IMR-90 (cell line): ENCODE results near the gene ADD2. TPM values are rescaled to one million over a fixed set of nuclear protein-coding genes. Genes with fewer than 3 reads are reported as not detected.

Source experiments
- ATAC-seq: fragments of 200-7000 bp; cut with Tn5 transposase; 2 replicates; pipeline ENCODE4 v1.9.1; 2020; ENCODE audit warnings: low read depth, mild to moderate bottlenecking, moderate library complexity
- BruUV-seq: library from RNA; stranded (reverse); fragments of 400-500 nt; replicated peaks from 2 replicates; lab custom pipeline; 2021; lab: Mats Ljungman, UMichigan
- CTCF ChIA-PET: fragments of 300-600 bp; formaldehyde crosslinking; extraction: SDS; loops from one replicate; lab custom pipeline; 2021; ENCODE audit warnings: antibody characterized with exemption; lab: Yijun Ruan, JAX
- POLR2A ChIA-PET: fragments of 300-600 bp; sonication (Branson Sonifier 250); formaldehyde crosslinking; loops from one replicate; lab custom pipeline; 2022; ENCODE audit warnings: antibody characterized with exemption; ENCODE audit not compliant: unreplicated experiment; lab: Charles Lee
- DNase-seq: peaks from one replicate; pipeline ENCODE4 v3.0.0; 2013
- H2AFZ ChIP-seq: replicated peaks from 2 replicates; pipeline ENCODE3; 2013; ENCODE audit warnings: low read length, mild to moderate bottlenecking; ENCODE audit not compliant: poor library complexity
- H2AK5ac ChIP-seq: 2 replicates; pipeline ENCODE4 v1.6.1; 2013; ENCODE audit warnings: low read depth, low read length, inconsistent platforms
- H2AK9ac ChIP-seq: replicated peaks from 2 replicates; pipeline ENCODE3; 2013; ENCODE audit warnings: mild to moderate bottlenecking, low read depth, low read length, moderate library complexity; ENCODE audit not compliant: poor library complexity
- H2BK120ac ChIP-seq: 2 replicates; pipeline ENCODE4 v1.6.1; 2013; ENCODE audit warnings: low read depth, low read length, inconsistent platforms
- H2BK15ac ChIP-seq: 3 replicates; pipeline ENCODE4 v1.6.1; 2013; ENCODE audit warnings: low read depth, low read length, inconsistent platforms
- H2BK20ac ChIP-seq: 2 replicates; pipeline ENCODE4 v1.6.1; 2013; ENCODE audit warnings: low read depth, mild to moderate bottlenecking, inconsistent platforms, low read length, moderate library complexity
- H2BK5ac ChIP-seq: 2 replicates; pipeline ENCODE4 v1.6.1; 2013; ENCODE audit warnings: mild to moderate bottlenecking, low read depth, low read length, inconsistent platforms; ENCODE audit not compliant: poor library complexity, severe bottlenecking
- H3K14ac ChIP-seq: replicated peaks from 2 replicates; pipeline ENCODE4 v1.6.1; 2013; ENCODE audit warnings: low read depth, low read length, inconsistent platforms
- H3K18ac ChIP-seq: 2 replicates; pipeline ENCODE4 v1.6.1; 2013; ENCODE audit warnings: low read depth, low read length, control low read depth
- H3K23ac ChIP-seq: 2 replicates; pipeline ENCODE4 v1.6.1; 2013; ENCODE audit warnings: low read depth, low read length, inconsistent platforms
- H3K27ac ChIP-seq: 2 replicates; pipeline ENCODE4 v1.5.1; 2013; ENCODE audit warnings: mild to moderate bottlenecking, control low read depth, low read length; ENCODE audit not compliant: insufficient read depth
- H3K27me3 ChIP-seq: 2 replicates; pipeline ENCODE4 v1.6.1; 2013; ENCODE audit warnings: low read length; ENCODE audit not compliant: control insufficient read depth, insufficient read depth
- H3K36me3 ChIP-seq: 2 replicates; pipeline ENCODE4 v1.6.1; 2013; ENCODE audit warnings: low read length, mixed read lengths; ENCODE audit not compliant: control insufficient read depth, insufficient read depth
- H3K4ac ChIP-seq: 2 replicates; pipeline ENCODE4 v1.6.1; 2013; ENCODE audit warnings: low read depth, low read length, inconsistent platforms
- H3K4me1 ChIP-seq: 2 replicates; pipeline ENCODE4 v1.6.1; 2013; ENCODE audit warnings: low read length, mixed read lengths; ENCODE audit not compliant: control insufficient read depth, insufficient read depth
- H3K4me2 ChIP-seq: 2 replicates; pipeline ENCODE4 v1.6.1; 2013; ENCODE audit warnings: low read depth, mild to moderate bottlenecking, control low read depth, low read length, moderate library complexity
- H3K4me3 ChIP-seq: 2 replicates; pipeline ENCODE4 v1.5.1; 2013; ENCODE audit warnings: low read depth, mild to moderate bottlenecking, control low read depth, low read length, moderate library complexity; ENCODE audit not compliant: insufficient read depth
- H3K56ac ChIP-seq: 2 replicates; pipeline ENCODE4 v1.6.1; 2013; ENCODE audit warnings: low read length, inconsistent platforms; ENCODE audit not compliant: insufficient read depth; ENCODE audit errors: extremely low read depth
- H3K79me1 ChIP-seq, 2 experiments: 2 replicates each; pipeline ENCODE4 v1.6.1; 2013; ENCODE audit warnings: low read length in 2 of 2, inconsistent platforms in 1 of 2, low read depth in 1 of 2
- H3K9ac ChIP-seq: 2 replicates; pipeline ENCODE4 v1.6.1; 2013; ENCODE audit warnings: low read depth, low read length, control low read depth
- H3K9me1 ChIP-seq: 2 replicates; pipeline ENCODE4 v1.6.1; 2013; ENCODE audit warnings: low read length, inconsistent platforms; ENCODE audit not compliant: insufficient read depth
- H3K9me3 ChIP-seq: 2 replicates; pipeline ENCODE4 v1.6.1; 2013; ENCODE audit warnings: low read length; ENCODE audit not compliant: control insufficient read depth, insufficient read depth
- H4K20me1 ChIP-seq: 2 replicates; pipeline ENCODE4 v1.6.1; 2013; ENCODE audit warnings: low read length, inconsistent platforms; ENCODE audit not compliant: insufficient read depth
- H4K5ac ChIP-seq: 2 replicates; pipeline ENCODE4 v1.6.1; 2013; ENCODE audit warnings: mild to moderate bottlenecking, low read depth, low read length, control low read depth
- H4K8ac ChIP-seq, 2 experiments: 2 replicates each; pipeline ENCODE4 v1.6.1; 2013; ENCODE audit warnings: low read depth in 2 of 2, low read length in 2 of 2, control low read depth in 1 of 2, inconsistent platforms in 1 of 2
- H4K91ac ChIP-seq: 2 replicates; pipeline ENCODE4 v1.6.1; 2013; ENCODE audit warnings: low read depth, low read length, inconsistent platforms; ENCODE audit not compliant: insufficient read depth
- ELK1 ChIP-seq: fragments of 150-350 bp; IDR thresholded peaks from 2 replicates; pipeline ENCODE4 v1.6.1; 2016; ENCODE audit warnings: low read depth, mild to moderate bottlenecking, low read length, moderate library complexity, borderline replicate concordance
- POLR2A ChIP-seq: IDR thresholded peaks from 2 replicates; pipeline ENCODE4 v1.6.1; 2012; ENCODE audit warnings: mild to moderate bottlenecking, low read depth, low read length
- WGBS, 2 experiments: methylation state at CpG; one replicate each; pipeline versions ENCODE4 v1.1.5 to v1.1.7; 2013; ENCODE audit warnings: missing lambda C conversion rate in 2 of 2; ENCODE audit not compliant: insufficient read length in 1 of 2; ENCODE audit errors: extremely low coverage in 2 of 2; 5-methylcytosine and 5-hydroxymethylcytosine counted together
- dilution Hi-C: fragments of 300-500 bp; cut with HindIII; formaldehyde crosslinking; loops from one replicate; pipeline ENCODE4 v1.14.3; 2018; ENCODE audit warnings: low sequenced_read_pairs; ENCODE audit not compliant: unreplicated experiment
- in situ Hi-C: fragments of 300-500 bp; cut with MboI; formaldehyde crosslinking; loops from 3 replicates; pipeline ENCODE4 v1.14.3; 2019; ENCODE audit warnings: low sequenced_read_pairs, inconsistent platforms, mixed read lengths
- intact Hi-C: fragments of 100-400 bp; cut with micrococcal nuclease; formaldehyde crosslinking; loops from 2 replicates; pipeline ENCODE4 v1.10.0; 2022
- polyA plus RNA-seq, 3 experiments: library from polyadenylated mRNA; depleted of rRNA; stranded (reverse); fragments of >200 nt; gene quantifications; 2 replicates each; pipeline ENCODE4 v1.2.3, GENCODE V29; 2012; ENCODE audit warnings: low replicate concordance in 1 of 3
- total RNA-seq: library from RNA; depleted of rRNA; stranded (reverse); fragments of >200 nt; gene quantifications from 2 replicates; pipeline ENCODE4 v1.2.3, GENCODE V29; 2012

ADD2 gene
- total and polyA plus RNA-seq, 2 of the 4 experiments (the other 2 are of a cell fraction) = not detected

DNA sequence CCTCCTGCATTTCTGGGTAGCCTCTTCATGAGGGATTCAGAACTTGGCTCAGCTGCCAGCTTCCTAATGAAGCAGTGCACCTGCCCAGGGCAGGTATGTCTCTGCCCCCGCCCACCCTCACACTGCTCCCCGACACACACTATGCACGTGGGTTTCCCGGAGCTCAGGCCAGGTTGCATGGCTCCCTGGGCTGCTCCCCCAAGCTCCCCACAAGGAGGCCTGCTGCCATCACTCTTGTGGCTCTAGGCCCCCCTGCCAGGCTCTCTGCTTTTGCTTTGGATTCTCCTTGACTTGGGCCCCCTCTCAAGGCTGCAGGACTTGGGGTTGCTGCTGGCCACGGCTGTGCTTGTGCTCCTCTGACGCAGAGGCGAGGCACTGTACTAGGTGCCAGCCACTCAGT is 43.6 kb downstream of the ADD2 start:
- Histone ChIP-seq H2AFZ (peak overlapping the region; percentile 19), H3K4me2 (no peak overlapping the region), H3K27me3 (no peaks in the 10 kb centered on the region), H3K79me1 (no peaks in the 10 kb centered on the region), H4K20me1 (no peaks in the 10 kb centered on the region), H2AK9ac (no peak overlapping the region), H2BK20ac (no peak overlapping the region), H4K5ac (no peak overlapping the region), H3K18ac (no peak overlapping the region), H3K56ac (no peak overlapping the region), H3K4me1 (no peaks in the 10 kb centered on the region), H2BK120ac (no peak overlapping the region), H3K9ac (no peak overlapping the region), H2AK5ac (no peak overlapping the region), H3K4ac (no peak overlapping the region), H2BK15ac (no peak overlapping the region), H4K8ac (no peak overlapping the region), H3K9me1 (no peaks in the 10 kb centered on the region), H4K91ac (no peak overlapping the region), H3K4me3 (no peak overlapping the region), H3K36me3 (no peaks in the 10 kb centered on the region), H3K23ac (no peak overlapping the region), H3K14ac (no peak overlapping the region), H3K27ac (no peak overlapping the region), H2BK5ac (no peak overlapping the region), H3K9me3 (no peaks in the 10 kb centered on the region)
- no peak for DNase-seq
- ChIA-PET POLR2A (no interaction called here), CTCF (no interaction called here)
- dilution Hi-C loops = no loop called here
- no peak for ATAC-seq
- WGBS, 2 experiments = no CpG with 5 or more reads among the region's 7 CpGs
- no TSS peak for BruUV-seq
- intact Hi-C loops = no loop called here
- TF ChIP-seq POLR2A = no peak
- TF ChIP-seq ELK1 = no peak
- in situ Hi-C loops = no loop called here
